Hepatic stellate cell (primary cell): ENCODE measurements around the gene TMEM86B.
"Not testable (repeated sequence)": the region's sequence is repeated elsewhere in the genome, so short reads cannot be mapped to it uniquely, and the experiment has no call there.

Experiments used
- DNase-seq: peaks from one replicate; pipeline ENCODE4 v3.0.0; 2011; ENCODE audit warnings: low spot score

Gene TMEM86B

GRCh38 chr19:55220525-55220924, 8.0 kb downstream of the TMEM86B start:
- DNase-seq = no peak

GRCh38 chr19:55216461-55217198, 11.9 kb downstream of the TMEM86B start:
- peak; percentile 98 for DNase-seq

GRCh38 chr19:55213547-55213946, 15.0 kb downstream of the TMEM86B start:
- DNase-seq = no peak

GRCh38 chr19:55212447-55212846, 16.1 kb downstream of the TMEM86B start:
- DNase-seq = no peak

- peak; percentile 81 for DNase-seq
Observed at GRCh38 chr19:55209693-55210472, 18.7 kb downstream of the TMEM86B start.

DNA sequence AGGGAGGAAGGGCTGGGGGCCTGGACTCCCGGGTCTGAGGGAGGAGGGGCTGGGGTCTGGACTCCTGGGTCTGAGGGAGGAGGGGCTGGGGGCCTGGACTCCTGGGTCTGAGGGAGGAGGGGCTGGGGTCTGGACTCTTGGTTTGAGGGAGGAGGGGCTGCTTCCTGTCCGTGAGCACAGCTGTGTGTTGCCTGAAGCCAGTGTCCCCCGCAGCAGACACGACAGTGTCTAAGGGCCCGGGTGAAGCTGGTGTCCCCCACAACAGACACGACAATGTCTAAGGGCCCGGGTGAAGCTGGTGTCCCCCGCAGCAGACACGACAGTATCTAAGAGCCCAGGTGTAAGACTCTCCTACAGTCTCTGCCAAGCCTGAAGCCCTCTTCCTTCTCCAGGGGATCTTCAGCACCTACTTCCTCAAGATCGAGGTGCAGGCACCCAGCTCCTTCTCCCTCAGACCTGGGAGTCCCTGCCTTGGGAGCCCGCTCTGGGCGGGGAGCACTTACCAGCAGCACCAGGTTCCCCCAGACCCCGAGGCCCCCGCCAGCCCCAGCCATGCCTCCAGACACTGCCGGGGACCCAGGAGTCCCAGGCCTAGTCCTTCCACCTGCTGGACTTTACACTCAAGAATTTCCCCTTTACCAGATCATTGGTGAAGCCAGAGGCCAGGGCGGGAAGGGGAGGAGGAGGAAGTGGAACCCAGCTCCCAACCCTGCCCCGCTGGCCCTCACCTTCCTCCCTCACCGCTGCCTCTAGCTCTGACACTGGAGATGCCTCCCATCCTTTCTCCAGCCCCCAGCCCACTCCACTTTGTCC, 19.5 kb downstream of the TMEM86B start, which contains the start of gene PTPRH:
Gene PTPRH, minus strand, starts transcription at position 622 of the 813 bp plus-strand sequence. Its CDS starts 68 bp downstream, at position 554.
- no peak for DNase-seq

DNA sequence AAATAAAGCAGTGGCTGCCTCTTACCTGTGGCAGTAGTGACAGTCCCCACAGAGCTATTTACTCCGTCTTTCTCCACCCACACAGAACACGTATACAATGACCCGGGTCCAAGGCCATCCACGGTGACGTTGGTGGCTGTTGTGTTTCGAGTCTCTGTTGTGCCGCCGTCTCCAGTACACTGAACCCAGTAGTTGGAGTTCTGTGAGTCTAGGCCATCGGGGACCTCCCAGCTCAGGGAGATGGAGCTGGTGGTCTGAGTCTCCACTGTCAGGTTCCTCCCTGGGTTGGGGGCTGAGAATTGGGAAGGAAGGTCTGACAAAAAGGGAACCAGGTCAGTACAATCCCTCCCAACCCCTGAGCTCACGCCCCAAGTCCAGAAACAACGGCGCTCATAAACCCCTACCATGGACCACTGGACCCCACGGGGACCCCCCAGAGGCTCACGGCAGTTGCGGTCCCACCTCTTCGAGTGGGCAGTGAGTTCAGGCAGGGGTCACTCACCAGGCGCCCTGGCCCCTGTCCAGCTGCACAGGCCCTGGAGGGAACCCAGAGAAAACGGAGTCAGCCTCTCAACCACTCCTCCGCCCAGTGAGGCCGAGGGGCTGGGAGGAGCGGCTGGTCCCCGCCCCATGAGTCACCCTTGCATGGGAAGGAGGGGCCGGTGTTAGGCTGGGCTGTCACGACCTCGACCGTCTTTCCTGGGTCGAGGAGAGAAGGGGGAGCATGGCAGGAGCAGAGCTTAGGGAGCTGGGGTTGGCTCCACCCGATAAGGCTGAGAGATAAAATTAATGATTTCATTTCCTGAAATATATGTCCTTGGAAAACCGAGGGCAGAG, 21.7 kb downstream of the TMEM86B start:
- DNase-seq = peak; percentile 99

GRCh38 chr19:55202199-55202598, 26.4 kb downstream of the TMEM86B start:
- DNase-seq = not testable (repeated sequence)

DNA sequence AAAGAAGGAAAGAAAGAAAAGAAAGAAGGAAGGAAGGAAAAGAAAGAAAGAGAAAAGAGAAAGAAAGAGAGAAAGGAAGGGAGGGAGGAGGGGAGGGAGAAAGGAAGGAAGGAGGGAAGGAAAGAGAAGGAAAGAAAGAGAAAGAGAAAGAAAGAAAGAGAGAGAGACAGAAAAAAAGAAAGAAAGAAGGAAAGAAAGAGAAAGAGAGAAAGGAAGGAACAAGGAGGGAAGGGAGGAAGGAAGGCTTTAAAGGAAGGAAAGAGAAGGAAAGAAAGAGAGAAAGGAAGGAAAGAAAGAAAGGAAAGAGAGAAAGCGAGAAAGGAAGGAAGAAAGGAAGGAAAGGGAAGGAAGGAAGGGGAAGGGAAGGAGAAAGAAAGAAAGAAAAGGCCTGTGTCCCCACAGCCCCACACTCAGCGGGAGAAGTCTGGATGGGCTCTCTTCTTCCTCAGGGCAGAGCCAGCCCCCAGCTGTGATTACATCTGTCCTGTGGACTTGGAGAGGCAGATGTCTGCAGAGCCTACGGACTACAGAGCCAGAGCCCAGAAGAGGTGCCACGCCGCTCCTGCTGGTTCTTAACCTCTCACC, 28.9 kb downstream of the TMEM86B start:
- DNase-seq = no peak

DNA sequence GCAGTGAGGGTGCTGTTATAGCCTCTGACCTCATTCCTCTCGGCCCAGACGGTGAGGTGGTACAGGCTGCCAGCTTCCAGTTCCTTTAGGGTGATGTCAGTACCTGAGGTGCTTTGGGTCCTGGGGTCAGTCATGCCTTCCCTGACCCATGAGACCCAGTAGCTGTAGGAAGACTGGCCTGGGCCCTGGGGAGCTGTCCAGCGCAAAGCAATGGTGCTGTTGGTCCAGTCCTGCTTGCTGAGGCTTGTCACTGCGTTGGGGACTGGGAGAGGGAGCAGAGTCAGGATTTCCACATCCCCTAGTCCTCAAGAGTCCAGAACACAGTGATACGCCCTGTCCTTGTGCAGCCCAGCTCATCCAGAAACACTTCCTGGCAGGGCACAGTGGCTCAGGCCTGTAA, 29.9 kb downstream of the TMEM86B start:
- no peak for DNase-seq

DNA sequence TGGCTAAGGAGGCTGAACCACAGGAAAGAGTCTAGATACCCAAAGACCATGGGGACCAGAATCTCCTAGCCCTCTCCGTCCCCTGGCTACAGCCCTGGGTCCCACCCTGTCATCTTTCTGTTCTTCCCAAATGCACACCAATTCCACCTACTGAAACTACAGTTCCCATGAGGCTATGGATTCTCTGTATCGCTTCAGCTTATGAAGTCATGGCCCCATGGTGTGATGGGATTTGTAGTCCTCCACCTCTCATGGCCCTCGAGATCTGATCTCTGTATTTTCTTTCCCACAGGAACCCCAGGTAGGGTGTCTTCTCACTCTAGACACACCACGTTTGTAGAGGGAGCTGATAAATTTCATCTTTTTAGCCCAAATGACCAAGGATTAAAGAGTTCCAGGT, 31.0 kb downstream of the TMEM86B start:
- no peak for DNase-seq

DNA sequence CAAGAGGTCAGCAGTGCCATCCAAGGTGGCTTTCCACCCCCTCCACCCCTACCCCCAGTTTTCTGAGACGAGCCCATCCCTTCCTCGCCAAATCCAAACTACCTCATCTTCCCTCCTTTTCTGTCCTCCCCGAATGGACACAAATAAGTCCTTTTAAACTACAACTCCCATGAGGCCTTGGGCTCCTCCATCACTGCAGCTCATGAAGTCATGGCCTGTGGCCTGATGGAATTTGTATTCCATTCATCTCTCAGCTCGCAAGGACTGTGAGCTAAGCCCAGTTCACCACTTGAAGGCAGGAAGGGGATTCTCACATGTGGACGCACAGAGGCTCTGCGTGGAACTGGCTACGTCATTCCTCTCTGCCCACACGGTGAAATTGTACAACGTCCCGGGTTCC, 31.8 kb downstream of the TMEM86B start:
- DNase-seq = no peak

DNA sequence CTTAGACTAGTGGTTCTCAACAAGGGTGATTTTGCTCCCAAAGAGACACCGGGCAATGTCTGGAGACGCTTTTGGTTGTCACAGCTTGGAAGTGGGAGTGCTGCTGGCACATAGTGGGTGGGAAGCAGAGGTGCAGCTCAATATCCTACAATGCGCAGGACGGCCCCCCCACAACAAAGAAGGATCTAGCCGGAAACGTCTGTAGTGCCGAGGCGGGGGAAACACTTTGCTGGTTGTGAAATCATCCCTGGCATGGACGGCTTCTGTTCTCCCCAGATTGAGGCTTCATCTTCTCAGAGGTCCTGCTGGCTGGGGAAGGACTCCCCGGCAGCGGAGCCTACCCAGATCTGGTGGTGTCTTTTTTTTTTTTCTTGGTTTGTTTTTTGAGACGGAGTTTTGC, 35.1 kb downstream of the TMEM86B start:
- DNase-seq = no peak

DNA sequence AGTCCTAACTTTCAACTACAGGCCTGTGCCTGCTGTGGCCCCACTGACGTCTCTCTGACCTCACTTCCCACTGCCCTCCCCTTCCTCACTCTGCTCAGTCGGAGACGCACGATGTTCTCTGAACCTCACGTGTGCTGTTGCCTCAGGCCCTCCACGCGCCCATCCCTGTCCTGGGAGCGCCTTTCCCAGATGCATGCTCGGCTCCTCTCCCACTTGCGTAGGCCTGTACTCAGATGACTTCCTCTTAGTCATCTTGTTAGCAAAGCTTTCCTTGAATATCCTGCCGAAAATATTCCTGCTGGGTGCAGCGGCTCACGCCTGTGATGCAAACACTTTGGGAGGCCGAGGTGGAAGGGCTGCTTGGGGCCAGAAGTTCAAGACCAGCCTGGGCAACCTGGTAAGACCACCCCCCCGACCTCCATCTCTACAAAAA, 39.1 kb downstream of the TMEM86B start:
- DNase-seq = peak; percentile 81

DNA sequence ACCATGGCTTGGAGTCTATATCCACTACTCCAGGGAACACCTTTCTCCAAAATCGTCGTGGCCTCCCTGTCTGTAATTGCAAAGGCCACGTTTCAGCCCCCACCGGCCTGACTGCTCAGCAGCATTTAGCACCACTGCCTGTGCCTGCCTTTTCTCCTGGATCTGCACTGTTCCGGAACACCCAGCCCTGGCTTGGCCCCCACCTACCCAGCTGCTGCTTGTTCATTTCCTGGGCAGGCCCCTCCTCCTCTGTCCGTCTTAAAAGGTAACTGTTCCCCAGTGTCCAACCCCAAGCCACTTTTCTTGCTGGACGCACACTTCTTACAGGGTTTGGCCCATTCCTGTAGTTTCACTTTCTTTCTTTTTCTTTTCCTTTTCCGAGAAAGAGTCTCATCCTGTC, 39.9 kb downstream of the TMEM86B start:
- no peak for DNase-seq

DNA sequence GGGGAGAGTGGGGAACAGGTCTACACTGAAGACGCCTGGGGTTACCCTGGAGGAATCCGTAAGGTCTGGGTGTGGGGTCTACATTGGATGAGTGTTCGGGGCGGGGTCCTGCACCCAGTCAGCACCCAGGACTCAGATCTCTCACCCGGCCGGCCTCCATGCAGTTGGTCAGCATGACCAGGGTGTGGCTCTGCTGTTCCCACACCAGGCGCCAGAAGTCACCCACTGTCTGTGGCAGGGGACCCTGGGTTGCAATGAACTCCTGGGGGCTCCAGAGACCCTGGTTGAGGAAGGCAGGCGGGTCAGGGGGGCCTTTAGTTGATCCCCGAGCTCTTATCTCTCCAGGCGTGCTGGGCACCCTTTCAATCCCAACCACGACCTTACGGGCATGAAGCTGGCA, 42.5 kb downstream of the TMEM86B start:
- DNase-seq = no peak

- DNase-seq = no peak
Observed at GRCh38 chr19:55181740-55182139, 46.8 kb downstream of the TMEM86B start.

GRCh38 chr19:55179606-55180484, 48.7 kb downstream of the TMEM86B start, which contains the start of gene SYT5:
Gene SYT5 (minus strand): TSS chr19:55180289. CDS start chr19:55179041, 1,248 bp downstream.
- DNase-seq = peak; percentile 59

GRCh38 chr19:55178781-55179599, 49.6 kb downstream of the TMEM86B start:
- DNase-seq = peak; percentile 94
